Tibial nerve (tissue), 4 donors: ENCODE data around the gene DPYSL4. TPM values are rescaled to one million over a fixed set of nuclear protein-coding genes. Genes with fewer than 3 reads are reported as not detected.
A peak's percentile ranks its signal among the peaks of the same experiment; 100 is the strongest.
"Not testable (repeated sequence)": the region's sequence is repeated elsewhere in the genome, so short reads cannot be mapped to it uniquely, and the experiment has no call there.

Source experiments
- DNase-seq, 2 donors: peaks; one replicate each; pipeline ENCODE4 v3.0.0-alpha.2; 2019; ENCODE audit warnings: low spot score in 2 of 2
- H3K27ac ChIP-seq, 4 donors: fragments of 200-600 bp; sonication (generic) in 3 of 4; one replicate each; pipeline ENCODE4 v1.5.1; 2017 to 2019; ENCODE audit warnings: mild to moderate bottlenecking in 1 of 4
- H3K27me3 ChIP-seq, 2 donors: fragments of 200-600 bp; sonication (generic) in 1 of 2; one replicate each; pipeline versions ENCODE4 v1.5.1 to v1.6.0; 2017 to 2019
- H3K36me3 ChIP-seq, 3 donors: fragments of 200-600 bp; sonication (generic); one replicate each; pipeline ENCODE4 v1.5.1; 2018 to 2019
- H3K4me1 ChIP-seq, 4 donors: fragments of 200-600 bp; sonication (generic) in 3 of 4; one replicate each; pipeline ENCODE4 v1.5.1; 2017 to 2019
- H3K4me3 ChIP-seq, 4 donors: fragments of 200-600 bp; sonication (generic) in 3 of 4; one replicate each; pipeline ENCODE4 v1.5.1; 2017 to 2019; ENCODE audit warnings: mild to moderate bottlenecking in 1 of 4, moderate library complexity in 1 of 4
- H3K9me3 ChIP-seq, 4 donors: fragments of 200-600 bp; sonication (generic) in 3 of 4; one replicate each; pipeline ENCODE4 v1.5.1; 2017 to 2019
- CTCF ChIP-seq, 5 experiments: fragments of 200-600 bp in 3 of 5; fragments of 450-650 bp in 2 of 5; sonication (generic) in 3 of 5; IDR thresholded peaks; one replicate each; pipeline ENCODE4 v1.5.1; 2016 to 2019; ENCODE audit warnings: antibody characterized with exemption in 5 of 5, mild to moderate bottlenecking in 3 of 5, moderate library complexity in 2 of 5
- EP300 ChIP-seq, 2 donors: sonication (generic); formaldehyde crosslinking; IDR thresholded peaks; one replicate each; pipeline ENCODE4 v1.6.1; 2017; ENCODE audit warnings: antibody characterized with exemption in 2 of 2, mild to moderate bottlenecking in 1 of 2
- POLR2A ChIP-seq, 2 donors: fragments of 450-650 bp; IDR thresholded peaks; one replicate each; pipeline ENCODE4 v1.6.1; 2017; ENCODE audit warnings: antibody characterized with exemption in 2 of 2, mild to moderate bottlenecking in 2 of 2, moderate library complexity in 2 of 2
- WGBS, 2 donors: methylation state at CpG; one replicate each; pipeline ENCODE4 v1.1.5; 2018; 5-methylcytosine and 5-hydroxymethylcytosine counted together
- total RNA-seq, 4 donors: library from RNA; depleted of rRNA; stranded (reverse); fragments of >200 nt; gene quantifications; one replicate each; pipeline ENCODE4 v1.1.0, GENCODE V29; 2016

DPYSL4 gene
- total RNA-seq, 4 donors from 2014 or later, result 0.21 to 3.1 (median 1.4) TPM

GRCh38 chr10:132220061-132220460, 33.3 kb downstream of the DPYSL4 start:
- Histone ChIP-seq H3K27ac (no peak overlapping the region), H3K4me1 (peaks cover 0 to 9% (median 0%) of the 10 kb centered on the region in 4 donors), H3K9me3 (peaks cover 0 to 22% (median 0%) of the 10 kb centered on the region in 4 donors), H3K4me3 (no peak overlapping the region), H3K36me3 (peaks cover 0 to 37% (median 0%) of the 10 kb centered on the region in 3 donors), H3K27me3 (no peaks in the 10 kb centered on the region)
- 79 to 88% methylated on average over 9 of the region's 9 CpGs for WGBS, 2 donors
- TF ChIP-seq CTCF (IDR thresholded peaks at IDR 0.05) (no peak), POLR2A (IDR thresholded peaks at IDR 0.05) (no peak), EP300 (IDR thresholded peaks at IDR 0.05) (no peak)
- DNase-seq, result no peak

- not testable (repeated sequence) for H3K27me3 ChIP-seq, H3K4me1 ChIP-seq, DNase-seq, H3K4me3 ChIP-seq, H3K27ac ChIP-seq
- H3K36me3 ChIP-seq, result peaks cover 0 to 37% (median 0%) of the 10 kb centered on the region in 3 donors
- peaks cover 0 to 14% (median 0%) of the 10 kb centered on the region in 4 donors for H3K9me3 ChIP-seq
- WGBS, 2 donors, result 92 to 95% methylated on average over 18 of the region's 18 CpGs
Measured at GRCh38 chr10:132220996-132221395, 34.2 kb downstream of the DPYSL4 start.

- peaks cover 0 to 23% (median 0%) of the 10 kb centered on the region in 3 donors for H3K36me3 ChIP-seq
- H3K27me3 ChIP-seq, result no peaks in the 10 kb centered on the region
- peaks cover 0 to 9% (median 0%) of the 10 kb centered on the region in 4 donors for H3K4me1 ChIP-seq
- H3K27ac ChIP-seq, result no peak overlapping the region
- no peak overlapping the region for H3K4me3 ChIP-seq
- TF ChIP-seq EP300 (IDR thresholded peaks at IDR 0.05) (no peak), CTCF (IDR thresholded peaks at IDR 0.05) (no peak), POLR2A (IDR thresholded peaks at IDR 0.05) (no peak)
- no peak for DNase-seq
- no peaks in the 10 kb centered on the region for H3K9me3 ChIP-seq
- whole genome bisulfite sequencing, 2 donors, result 28 to 73% methylated on average over 3 to 12 of the region's 21 CpGs
Measured at GRCh38 chr10:132222726-132223125, 36.0 kb downstream of the DPYSL4 start.

- no peak overlapping the region for H3K27ac ChIP-seq
- H3K4me3 ChIP-seq, result no peak overlapping the region
- no peaks in the 10 kb centered on the region for H3K27me3 ChIP-seq
- peak; percentile 42 to 57 for DNase-seq
- WGBS, 2 donors, result 0 to 23% methylated on average over 7 to 11 of the region's 16 CpGs
- TF ChIP-seq CTCF (IDR thresholded peaks at IDR 0.05) (peak; percentile 73 to 96 (median 89)), EP300 (IDR thresholded peaks at IDR 0.05) (no peak), POLR2A (IDR thresholded peaks at IDR 0.05) (no peak)
- H3K9me3 ChIP-seq, result no peaks in the 10 kb centered on the region
- H3K36me3 ChIP-seq, result peaks cover 0 to 21% (median 0%) of the 10 kb centered on the region in 3 donors
- H3K4me1 ChIP-seq, result peaks cover 0 to 9% (median 0%) of the 10 kb centered on the region in 4 donors
Measured at GRCh38 chr10:132223156-132223590, 36.4 kb downstream of the DPYSL4 start.

- DNase-seq, result no peak
- Histone ChIP-seq H3K27ac (no peak overlapping the region), H3K4me3 (no peak overlapping the region), H3K4me1 (peaks cover 0 to 9% (median 0%) of the 10 kb centered on the region in 4 donors), H3K27me3 (no peaks in the 10 kb centered on the region), H3K36me3 (peaks cover 0 to 21% (median 0%) of the 10 kb centered on the region in 3 donors), H3K9me3 (no peaks in the 10 kb centered on the region)
- TF ChIP-seq CTCF (IDR thresholded peaks at IDR 0.05) (no peak), POLR2A (IDR thresholded peaks at IDR 0.05) (no peak), EP300 (IDR thresholded peaks at IDR 0.05) (no peak)
- WGBS, 2 donors, result 85 to 86% methylated on average over 20 to 21 of the region's 23 CpGs
Measured at GRCh38 chr10:132223611-132224342, 37.0 kb downstream of the DPYSL4 start.
